Sigmoid colon (tissue), 7 donors: ENCODE results near the gene PLOD1. TPM values are rescaled to one million over a fixed set of nuclear protein-coding genes. Genes with fewer than 3 reads are reported as not detected.
A peak's percentile ranks its signal among the peaks of the same experiment; 100 is the strongest.

Experiments used
- DNase-seq: peaks from one replicate; pipeline ENCODE4 v3.0.0-alpha.2; 2019
- H3K27ac ChIP-seq, 4 donors: fragments of 200-600 bp; sonication (generic); one replicate each; pipeline ENCODE4 v1.5.1; 2016 to 2019; ENCODE audit warnings: mild to moderate bottlenecking in 1 of 4
- H3K27me3 ChIP-seq, 3 donors: fragments of 200-600 bp; sonication (generic); one replicate each; pipeline ENCODE4 v1.5.1; 2019; ENCODE audit warnings: mild to moderate bottlenecking in 1 of 3
- H3K36me3 ChIP-seq, 4 donors: fragments of 200-600 bp; sonication (generic); one replicate each; pipeline ENCODE4 v1.5.1; 2016 to 2019
- H3K4me1 ChIP-seq, 4 donors: fragments of 200-600 bp; sonication (generic); one replicate each; pipeline ENCODE4 v1.5.1; 2017 to 2019
- H3K4me3 ChIP-seq, 4 donors: fragments of 200-600 bp; sonication (generic); one replicate each; pipeline ENCODE4 v1.5.1; 2017 to 2019; ENCODE audit warnings: mild to moderate bottlenecking in 2 of 4, moderate library complexity in 1 of 4
- H3K9me3 ChIP-seq, 4 donors: fragments of 200-600 bp in 3 of 4; sonication (generic) in 3 of 4; one replicate each; pipeline versions ENCODE4 v1.5.1 to v1.6.1; 2013 to 2019
- CTCF ChIP-seq, 4 experiments: fragments of 450-650 bp in 3 of 4; fragments of 200-600 bp in 1 of 4; IDR thresholded peaks; one replicate each; pipeline ENCODE4 v1.5.1; 2016 to 2019; ENCODE audit warnings: antibody characterized with exemption in 4 of 4, mild to moderate bottlenecking in 3 of 4, moderate library complexity in 2 of 4
- EP300 ChIP-seq, 4 donors: sonication (generic); formaldehyde crosslinking; IDR thresholded peaks; one replicate each; pipeline ENCODE4 v1.6.1; 2017; ENCODE audit warnings: antibody characterized with exemption in 4 of 4
- POLR2A ChIP-seq, 2 donors: fragments of 450-650 bp; IDR thresholded peaks; one replicate each; pipeline ENCODE4 v1.6.1; 2016; ENCODE audit warnings: antibody characterized with exemption in 2 of 2, mild to moderate bottlenecking in 2 of 2, moderate library complexity in 2 of 2
- POLR2AphosphoS5 ChIP-seq, 4 donors: sonication (generic); formaldehyde crosslinking; IDR thresholded peaks; one replicate each; pipeline ENCODE4 v1.6.1; 2017; ENCODE audit warnings: antibody characterized with exemption in 4 of 4
- WGBS, 2 donors: extraction: QIAGEN DNeasy Blood & Tissue Kit; methylation state at CpG; one replicate each; pipeline ENCODE4 v1.1.7; 2013; 5-methylcytosine and 5-hydroxymethylcytosine counted together
- intact Hi-C: fragments of 100-400 bp; cut with DNase I; formaldehyde crosslinking; loops from one replicate; pipeline ENCODE4 v1.15.1; 2023
- polyA plus RNA-seq, 3 donors: library from polyadenylated mRNA; stranded (reverse); fragments of 200-250 nt; gene quantifications; one replicate each; pipeline ENCODE4 v1.2.3, GENCODE V29; 2013
- total RNA-seq, 4 donors: library from RNA; depleted of rRNA; stranded (reverse); fragments of >200 nt; gene quantifications; one replicate each; pipeline ENCODE4 v1.1.0, GENCODE V29; 2016
- donor health status: healthy with polysubstance abuse.
- donor health status: Bipolar disorder and iron deficiency.
- donor health status: healthy.

The PLOD1 gene
- total and polyA plus RNA-seq, 7 donors = 5.4 to 76.2 (median 41.1) TPM

- Histone ChIP-seq H3K27me3 (no peaks in the 10 kb centered on the region), H3K9me3 (no peaks in the 10 kb centered on the region), H3K36me3 (peaks cover 8 to 51% (median 18%) of the 10 kb centered on the region in 4 donors), H3K4me1 (peaks cover 0 to 64% (median 45%) of the 10 kb centered on the region in 4 donors), H3K27ac (peak overlapping the region; percentile 93 to 98 (median 97)), H3K4me3 (peak overlapping the region; percentile 71 to 98 (median 82))
- no peak for TF ChIP-seq CTCF (IDR thresholded peaks at IDR 0.05)
- TF ChIP-seq POLR2AphosphoS5 (IDR thresholded peaks at IDR 0.05) = no peak
- TF ChIP-seq EP300 (IDR thresholded peaks at IDR 0.05) = no peak
- 1 to 2% methylated on average over 12 of the region's 12 CpGs for WGBS, 2 donors
- intact Hi-C loops = loop anchor here (2.0 kb wide), 1 partner anchor 72 kb away; no protein-coding TSS in a partner anchor
- no peak for DNase-seq
These were observed 46.1 kb downstream of the PLOD1 start for GRCh38 chr1:11980676-11980972.

GRCh38 chr1:11981378-11982009, 47.0 kb downstream of the PLOD1 start:
- peak overlapping the region; percentile 93 to 98 (median 97) for H3K27ac ChIP-seq
- peak overlapping the region in 2 of 4 donors; percentile 91 to 98 for H3K4me3 ChIP-seq
- peaks cover 8 to 56% (median 22%) of the 10 kb centered on the region in 4 donors for H3K36me3 ChIP-seq
- H3K4me1 ChIP-seq = peaks cover 0 to 64% (median 46%) of the 10 kb centered on the region in 4 donors
- intact Hi-C loops = loop anchor here (2.0 kb wide), 1 partner anchor 73 kb away; no protein-coding TSS in a partner anchor
- 85 to 93% methylated on average over 13 of the region's 13 CpGs for WGBS, 2 donors
- TF ChIP-seq POLR2A (IDR thresholded peaks at IDR 0.05) (no peak), CTCF (IDR thresholded peaks at IDR 0.05) (no peak), EP300 (IDR thresholded peaks at IDR 0.05) (no peak), POLR2AphosphoS5 (IDR thresholded peaks at IDR 0.05) (no peak)
- no peak for DNase-seq
- H3K9me3 ChIP-seq = no peaks in the 10 kb centered on the region
- no peaks in the 10 kb centered on the region for H3K27me3 ChIP-seq

- peaks cover 8 to 53% (median 22%) of the 10 kb centered on the region in 4 donors for H3K36me3 ChIP-seq
- intact Hi-C loops = no loop called here
These were observed 47.5 kb downstream of the PLOD1 start for GRCh38 chr1:11982010-11982392.

GRCh38 chr1:11984121-11984520, 49.6 kb downstream of the PLOD1 start:
- intact Hi-C loops = no loop called here
- H3K27me3 ChIP-seq = no peaks in the 10 kb centered on the region
- TF ChIP-seq EP300 (IDR thresholded peaks at IDR 0.05) (no peak), POLR2A (IDR thresholded peaks at IDR 0.05) (no peak), POLR2AphosphoS5 (IDR thresholded peaks at IDR 0.05) (no peak), CTCF (IDR thresholded peaks at IDR 0.05) (no peak)
- WGBS, 2 donors = 18 to 71% methylated on average over 5 of the region's 5 CpGs
- peaks cover 8 to 63% (median 27%) of the 10 kb centered on the region in 4 donors for H3K36me3 ChIP-seq
- H3K4me1 ChIP-seq = peaks cover 0 to 55% (median 39%) of the 10 kb centered on the region in 4 donors
- peak overlapping the region in 2 of 4 donors; percentile 3 to 90 for H3K27ac ChIP-seq
- no peak for DNase-seq
- no peaks in the 10 kb centered on the region for H3K9me3 ChIP-seq
- no peak overlapping the region for H3K4me3 ChIP-seq

More at GRCh38 chr1:11982010-11982392, 47.5 kb downstream of the PLOD1 start:
- no peaks in the 10 kb centered on the region for H3K27me3 ChIP-seq
- H3K9me3 ChIP-seq = no peaks in the 10 kb centered on the region
- TF ChIP-seq POLR2AphosphoS5 (IDR thresholded peaks at IDR 0.05) (no peak), CTCF (IDR thresholded peaks at IDR 0.05) (no peak), POLR2A (IDR thresholded peaks at IDR 0.05) (no peak), EP300 (IDR thresholded peaks at IDR 0.05) (no peak)
- peak overlapping the region in 2 of 4 donors; percentile 93 to 98 for H3K27ac ChIP-seq
- DNase-seq = no peak
- 29 to 96% methylated on average over 3 of the region's 3 CpGs for WGBS, 2 donors
- H3K4me1 ChIP-seq = peaks cover 0 to 64% (median 46%) of the 10 kb centered on the region in 4 donors
- H3K4me3 ChIP-seq = no peak overlapping the region
